ENCODE measurements around the gene ING5.
"Not testable (repeated sequence)": the region's sequence is repeated elsewhere in the genome, so short reads cannot be mapped to it uniquely, and the experiment has no call there.

The ING5 gene

DNA sequence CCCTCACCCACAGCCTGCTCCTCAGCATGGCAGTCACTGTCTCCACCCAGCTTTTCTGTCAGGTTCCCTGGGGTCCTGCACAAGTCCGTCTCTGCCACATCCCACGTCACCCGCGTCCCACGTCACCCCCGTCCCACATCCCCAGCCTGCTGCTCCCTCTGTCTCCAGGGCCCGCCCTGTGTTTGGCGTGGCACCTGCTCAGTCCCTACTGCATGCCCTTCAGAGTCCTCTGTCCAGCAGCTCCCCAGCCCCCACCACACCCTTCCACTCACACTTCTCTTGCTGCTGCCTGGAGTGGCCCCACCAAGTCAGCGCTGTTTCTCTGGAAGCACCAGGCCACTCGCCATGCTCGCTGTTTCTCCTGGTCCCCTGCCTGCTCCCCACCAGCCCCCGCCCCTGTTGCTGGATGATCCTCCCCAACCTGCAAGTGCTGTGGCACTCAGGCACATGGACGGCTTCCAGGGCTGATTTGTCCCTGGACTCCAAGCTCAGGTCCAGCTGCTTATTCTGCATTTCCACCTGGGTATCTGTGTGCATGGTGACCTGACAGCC lies 45.6 kb upstream of the ING5 start:
- no peak for DNase-seq (ENCODE audit: low read depth)
- H3K4me3 ChIP-seq (ENCODE audit: low read depth, low read length), result no peak overlapping the region
- TF ChIP-seq, protein P1, sequence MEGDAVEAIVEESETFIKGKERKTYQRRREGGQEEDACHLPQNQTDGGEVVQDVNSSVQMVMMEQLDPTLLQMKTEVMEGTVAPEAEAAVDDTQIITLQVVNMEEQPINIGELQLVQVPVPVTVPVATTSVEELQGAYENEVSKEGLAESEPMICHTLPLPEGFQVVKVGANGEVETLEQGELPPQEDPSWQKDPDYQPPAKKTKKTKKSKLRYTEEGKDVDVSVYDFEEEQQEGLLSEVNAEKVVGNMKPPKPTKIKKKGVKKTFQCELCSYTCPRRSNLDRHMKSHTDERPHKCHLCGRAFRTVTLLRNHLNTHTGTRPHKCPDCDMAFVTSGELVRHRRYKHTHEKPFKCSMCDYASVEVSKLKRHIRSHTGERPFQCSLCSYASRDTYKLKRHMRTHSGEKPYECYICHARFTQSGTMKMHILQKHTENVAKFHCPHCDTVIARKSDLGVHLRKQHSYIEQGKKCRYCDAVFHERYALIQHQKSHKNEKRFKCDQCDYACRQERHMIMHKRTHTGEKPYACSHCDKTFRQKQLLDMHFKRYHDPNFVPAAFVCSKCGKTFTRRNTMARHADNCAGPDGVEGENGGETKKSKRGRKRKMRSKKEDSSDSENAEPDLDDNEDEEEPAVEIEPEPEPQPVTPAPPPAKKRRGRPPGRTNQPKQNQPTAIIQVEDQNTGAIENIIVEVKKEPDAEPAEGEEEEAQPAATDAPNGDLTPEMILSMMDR (IDR thresholded peaks at IDR 0.05; ENCODE audit: control insufficient read depth, extremely low read depth, insufficient read depth), result no peak

DNA sequence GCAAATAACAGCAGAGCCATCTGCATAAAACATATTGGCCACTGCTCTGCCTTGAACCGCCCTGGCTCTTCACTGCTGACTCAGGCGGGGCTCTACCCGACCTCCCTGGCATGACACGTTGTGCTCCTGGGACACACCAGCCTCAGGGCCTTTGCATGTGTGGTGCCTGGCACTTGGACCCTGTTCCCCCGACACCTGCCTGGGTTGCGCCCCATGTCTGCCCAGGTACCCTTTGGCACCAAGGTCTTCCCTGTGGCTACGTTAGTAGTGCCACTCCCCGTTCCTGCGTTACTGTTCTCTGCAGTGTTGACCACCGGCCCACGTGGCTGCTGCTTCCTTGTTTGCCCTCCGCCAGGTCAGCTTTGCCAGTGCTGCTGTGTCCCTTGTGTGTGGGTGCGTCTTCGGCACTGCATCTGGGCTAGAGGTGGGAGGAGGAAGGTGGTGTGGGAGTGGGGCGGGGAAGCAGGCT lies 44.0 kb upstream of the ING5 start:
- H3K4me3 ChIP-seq (ENCODE audit: low read depth, low read length), result no peak overlapping the region
- TF ChIP-seq, protein P1 (IDR thresholded peaks at IDR 0.05; ENCODE audit: control insufficient read depth, extremely low read depth, insufficient read depth), result no peak
- no peak for DNase-seq (ENCODE audit: low read depth)

DNA sequence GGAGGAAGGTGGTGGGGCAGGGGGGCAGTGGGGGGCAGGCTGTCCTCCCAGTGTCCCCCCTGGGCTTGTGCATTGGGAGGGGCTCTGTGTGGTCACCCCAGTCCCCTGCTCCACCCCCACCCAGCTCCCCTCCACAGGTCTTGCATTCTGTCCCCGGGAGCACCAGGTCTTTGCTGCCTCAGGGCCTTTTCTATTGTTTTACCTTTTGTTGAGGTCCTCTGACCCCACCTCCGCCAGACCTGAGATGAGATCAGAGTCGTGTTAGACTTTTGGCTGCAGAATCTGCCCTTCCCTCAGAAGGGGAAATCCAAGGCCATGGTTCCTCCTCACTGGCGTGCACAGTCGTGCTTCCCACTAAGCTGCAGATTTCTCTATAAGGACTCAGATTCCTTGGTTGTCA lies 43.5 kb upstream of the ING5 start:
- TF ChIP-seq, protein P1 (IDR thresholded peaks at IDR 0.05; ENCODE audit: control insufficient read depth, extremely low read depth, insufficient read depth), result no peak
- no peak for DNase-seq (ENCODE audit: low read depth)
- H3K4me3 ChIP-seq (ENCODE audit: low read depth, low read length), result no peak overlapping the region

DNA sequence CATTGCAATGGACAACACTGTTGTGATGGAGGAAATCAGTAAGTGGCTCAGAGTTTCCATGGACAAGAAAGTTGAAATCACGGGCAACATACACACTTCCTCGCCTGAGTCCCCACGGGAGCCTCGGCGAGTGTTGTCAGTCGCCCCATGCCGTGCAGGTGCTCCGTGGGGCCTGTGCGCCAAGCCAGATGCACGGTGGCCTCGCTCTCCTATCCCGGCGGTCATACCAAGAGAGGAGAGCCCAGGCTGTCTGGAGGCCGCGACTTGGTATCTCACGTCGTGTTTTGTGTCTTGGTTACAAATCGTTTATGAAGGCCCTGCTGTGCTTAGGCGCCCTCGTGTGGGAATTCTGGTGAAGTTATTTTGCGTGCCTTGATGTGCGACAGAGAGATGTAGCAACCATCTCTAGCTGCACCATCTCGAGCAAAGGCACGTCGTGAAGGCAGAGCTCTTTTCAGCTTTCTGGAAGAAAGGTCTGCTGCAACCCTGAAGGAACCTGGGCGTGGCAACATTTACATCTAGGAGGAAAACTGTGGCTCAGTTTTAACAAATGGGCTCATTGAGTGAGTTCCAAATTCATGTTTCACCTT lies 42.6 kb upstream of the ING5 start:
- no peak overlapping the region for H3K4me3 ChIP-seq (ENCODE audit: low read depth, low read length)
- TF ChIP-seq, protein P1 (IDR thresholded peaks at IDR 0.05; ENCODE audit: control insufficient read depth, extremely low read depth, insufficient read depth), result peak; percentile 87
- DNase-seq (ENCODE audit: low read depth), result peak; percentile 26

DNA sequence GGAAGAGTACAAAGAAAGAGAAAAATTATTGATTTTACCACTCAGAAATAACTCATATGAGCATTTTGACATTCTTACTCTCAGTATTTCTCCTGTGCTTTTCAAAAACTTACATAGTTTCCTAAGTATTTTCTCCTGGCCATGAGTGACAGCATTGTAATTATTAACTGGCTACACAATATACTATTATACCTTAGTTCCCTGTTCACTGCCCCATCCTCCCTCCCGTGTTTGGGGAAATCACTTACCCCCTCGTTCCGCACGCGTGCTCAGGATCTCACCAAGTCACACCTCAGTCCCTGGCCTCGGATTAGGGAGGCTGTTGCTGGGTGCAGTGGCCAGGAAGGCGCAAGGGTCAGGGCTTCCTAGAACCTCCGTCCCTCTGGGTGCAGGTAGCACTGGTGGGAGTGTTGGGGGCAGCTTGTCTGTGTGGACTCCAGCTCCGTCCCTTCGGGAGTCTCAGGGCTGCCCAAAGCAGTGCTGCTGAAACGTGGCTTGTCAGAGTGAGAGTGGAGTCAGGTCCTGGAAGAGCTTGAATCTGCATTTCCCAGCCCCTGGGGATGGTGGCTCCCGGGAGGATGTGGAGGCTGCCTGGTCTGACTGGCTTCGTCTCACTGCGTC lies 41.1 kb upstream of the ING5 start:
- TF ChIP-seq, protein P1 (IDR thresholded peaks at IDR 0.05; ENCODE audit: control insufficient read depth, extremely low read depth, insufficient read depth), result no peak
- no peak for DNase-seq (ENCODE audit: low read depth)
- no peak overlapping the region for H3K4me3 ChIP-seq (ENCODE audit: low read depth, low read length)

DNA sequence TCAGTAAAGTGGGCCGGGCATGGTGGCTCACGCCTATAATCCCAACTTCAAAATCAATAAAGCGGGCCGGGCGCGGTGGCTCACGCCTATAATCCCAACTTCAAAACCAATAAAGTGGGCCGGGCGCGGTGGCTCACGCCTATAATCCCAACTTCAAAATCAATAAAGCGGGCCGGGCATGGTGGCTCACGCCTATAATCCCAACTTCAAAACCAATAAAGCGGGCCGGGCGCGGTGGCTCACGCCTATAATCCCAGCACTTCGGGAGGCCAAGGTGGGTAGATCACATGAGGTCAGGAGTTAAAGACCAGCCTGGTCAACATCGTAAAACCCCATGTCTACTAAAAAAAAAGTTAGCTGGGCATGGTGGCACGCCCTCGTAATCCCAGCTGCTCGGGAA lies 39.1 kb upstream of the ING5 start:
- H3K4me3 ChIP-seq (ENCODE audit: low read depth, low read length); DNase-seq (ENCODE audit: low read depth): not testable (repeated sequence)

DNA sequence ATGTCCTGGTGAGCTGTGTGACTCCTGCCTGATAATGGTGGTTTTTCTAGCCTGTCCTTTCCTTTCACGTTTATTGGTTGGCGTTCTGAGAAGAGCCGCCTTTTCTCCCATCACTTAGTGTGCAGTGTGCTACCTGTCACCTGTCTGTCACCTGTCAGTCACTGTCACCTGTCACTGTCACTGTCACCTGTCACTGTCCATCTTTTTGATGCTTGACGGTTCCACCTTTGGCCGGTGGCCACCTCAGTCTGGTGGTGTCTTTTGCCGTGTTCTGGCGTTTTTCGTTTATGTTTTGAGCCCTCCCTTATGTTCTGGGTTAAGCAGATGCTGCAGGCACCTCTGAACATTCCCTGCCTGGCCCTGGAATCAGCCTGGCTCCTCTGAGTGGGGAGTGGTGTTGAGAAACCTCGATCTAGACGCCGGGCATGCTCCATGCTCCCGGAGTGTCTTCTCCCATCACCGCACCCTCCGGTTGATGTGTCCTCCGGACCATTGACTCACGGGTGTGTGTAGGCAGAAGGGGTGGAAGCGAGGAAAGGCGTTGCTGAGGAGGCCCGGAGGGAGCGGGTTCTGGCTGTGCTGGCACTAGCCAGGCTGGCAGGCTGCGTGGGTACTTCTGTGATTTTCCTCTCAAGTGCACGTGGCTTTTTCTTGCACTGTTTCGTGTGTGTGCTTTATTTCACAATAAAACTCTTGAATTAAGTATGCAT lies 36.0 kb upstream of the ING5 start:
- no peak for DNase-seq (ENCODE audit: low read depth)

More for the DNA sequence above, 36.0 kb upstream of the ING5 start:
- TF ChIP-seq, protein P1 (IDR thresholded peaks at IDR 0.05; ENCODE audit: control insufficient read depth, extremely low read depth, insufficient read depth), result no peak
- H3K4me3 ChIP-seq (ENCODE audit: low read depth, low read length), result no peak overlapping the region
